HG02610 (cell line): ENCODE results near the gene HIGD1A.

Source experiments
- ATAC-seq: cut with Tn5 transposase; IDR thresholded peaks from one replicate; pipeline ENCODE4 v1.9.1; 2021; ENCODE audit warnings: mild to moderate bottlenecking, moderate library complexity; ENCODE audit not compliant: unreplicated experiment

Gene HIGD1A

DNA sequence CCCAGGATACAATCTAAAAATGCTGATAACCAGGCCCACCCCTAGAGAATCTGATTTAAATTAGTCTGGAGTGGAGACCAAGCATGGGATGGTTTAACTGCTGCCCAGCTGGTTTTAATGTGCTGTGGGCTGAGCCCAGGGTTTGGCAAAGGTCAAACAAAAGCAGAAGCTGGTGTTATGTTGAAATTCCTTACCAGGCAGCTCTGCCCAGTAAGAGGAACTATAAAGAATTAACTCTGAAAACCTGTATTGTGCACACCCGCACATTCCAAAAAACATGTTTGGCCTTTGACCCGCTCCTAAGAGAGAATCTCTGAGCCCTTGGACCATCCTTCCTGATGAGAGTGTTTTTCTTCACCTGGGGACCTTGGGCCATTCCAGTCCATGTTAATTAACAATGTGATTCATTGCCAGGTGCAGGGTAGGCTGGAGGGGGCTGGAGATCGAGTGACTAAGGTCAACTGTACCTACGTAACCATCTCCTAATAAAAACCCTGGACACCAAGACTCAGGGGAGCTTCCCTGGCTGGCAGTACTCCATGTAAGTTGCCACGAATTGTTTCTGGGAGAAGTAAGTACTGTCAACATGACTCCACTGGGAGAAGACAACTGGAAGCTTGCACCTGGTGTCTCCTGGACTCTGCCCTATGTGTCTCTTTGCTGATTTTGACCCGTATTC lies 42.1 kb downstream of the HIGD1A start:
- ATAC-seq: no peak

DNA sequence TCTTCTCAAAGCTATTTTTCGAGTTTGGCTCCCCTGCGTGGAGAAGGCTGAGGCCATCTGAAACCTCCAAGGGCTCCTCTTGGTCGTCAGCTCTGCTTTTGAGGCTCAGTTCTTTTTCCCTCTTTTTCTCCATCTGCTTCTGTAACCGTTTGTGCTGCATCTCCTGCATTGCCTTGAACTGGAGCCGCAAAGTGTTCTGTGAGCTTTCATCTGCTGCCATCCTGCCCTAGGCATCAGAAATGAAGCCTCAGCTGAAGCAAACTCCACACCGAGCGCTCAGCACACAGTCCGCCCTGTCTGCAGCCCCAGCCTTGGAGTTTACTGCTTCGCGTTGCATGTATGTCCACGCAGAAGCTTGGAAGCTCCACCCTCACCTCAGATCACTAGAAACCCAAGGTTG lies 46.2 kb downstream of the HIGD1A start:
- ATAC-seq: no peak

DNA sequence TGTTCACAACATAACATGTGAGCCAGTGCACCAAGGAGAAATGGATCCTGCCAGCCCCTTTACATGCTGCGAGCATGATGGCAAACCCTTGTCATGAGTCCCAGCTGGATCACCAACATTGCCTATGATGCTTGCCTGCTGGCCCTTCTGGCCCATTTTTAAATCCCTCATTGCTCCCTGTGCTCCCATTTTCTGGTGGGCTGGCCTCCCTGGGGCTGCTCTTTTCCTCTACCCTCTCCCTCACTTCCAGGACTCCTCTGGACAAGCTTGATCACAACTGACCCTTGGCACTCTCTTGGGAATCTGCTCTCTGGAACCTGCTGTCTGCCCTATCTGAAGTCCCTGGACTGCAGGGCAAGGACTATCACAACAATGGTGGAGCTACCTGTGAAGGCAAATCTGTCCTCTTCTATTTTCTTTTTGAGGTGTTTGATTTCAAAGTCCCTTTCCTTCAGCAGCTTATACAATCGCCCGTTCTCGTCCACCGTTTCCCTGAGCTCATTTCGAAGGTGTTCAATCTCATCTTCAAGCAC lies 47.5 kb downstream of the HIGD1A start:
- ATAC-seq: no peak

DNA sequence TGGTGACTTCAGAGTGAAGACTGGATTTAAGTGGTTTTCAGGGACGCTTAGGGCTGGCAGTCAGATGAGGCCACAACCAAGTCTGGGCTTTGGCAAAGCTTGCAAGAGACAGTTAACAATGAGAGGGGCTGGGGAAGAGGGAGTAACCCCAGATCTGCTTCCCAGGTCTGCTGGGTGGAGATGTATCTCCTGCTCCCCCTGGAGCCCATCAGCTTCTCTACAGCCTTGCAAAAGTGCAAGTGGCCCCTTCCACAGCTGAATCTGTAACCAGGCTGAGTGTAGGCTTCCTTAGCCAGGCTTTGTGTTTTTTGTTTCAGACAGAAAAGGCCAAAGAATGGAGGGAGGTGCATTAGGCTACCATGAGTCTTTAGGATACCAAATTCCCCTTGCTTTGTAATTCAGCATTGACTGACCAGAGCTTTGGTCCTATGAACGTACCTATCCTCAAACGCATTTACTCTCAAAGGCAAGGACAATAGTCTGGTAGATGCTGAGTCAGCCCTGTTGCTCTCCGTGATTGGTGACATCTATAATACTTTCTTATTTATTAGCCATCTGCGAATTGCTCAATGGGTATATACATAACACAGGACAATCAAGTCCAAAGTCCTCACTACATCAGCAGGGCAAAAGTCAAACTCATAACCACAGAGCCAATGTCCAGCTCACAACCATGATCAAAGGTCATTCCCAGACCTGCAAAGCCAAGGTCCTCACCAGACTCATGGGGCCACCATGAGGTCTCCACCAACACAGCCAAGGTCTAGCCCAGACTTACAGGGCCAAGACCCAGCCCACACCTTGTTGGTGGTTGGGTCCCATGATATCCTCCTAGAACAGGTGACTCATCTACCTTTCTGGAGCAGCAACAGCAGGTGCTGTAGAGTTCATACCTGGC lies 48.4 kb downstream of the HIGD1A start:
- no peak for ATAC-seq

DNA sequence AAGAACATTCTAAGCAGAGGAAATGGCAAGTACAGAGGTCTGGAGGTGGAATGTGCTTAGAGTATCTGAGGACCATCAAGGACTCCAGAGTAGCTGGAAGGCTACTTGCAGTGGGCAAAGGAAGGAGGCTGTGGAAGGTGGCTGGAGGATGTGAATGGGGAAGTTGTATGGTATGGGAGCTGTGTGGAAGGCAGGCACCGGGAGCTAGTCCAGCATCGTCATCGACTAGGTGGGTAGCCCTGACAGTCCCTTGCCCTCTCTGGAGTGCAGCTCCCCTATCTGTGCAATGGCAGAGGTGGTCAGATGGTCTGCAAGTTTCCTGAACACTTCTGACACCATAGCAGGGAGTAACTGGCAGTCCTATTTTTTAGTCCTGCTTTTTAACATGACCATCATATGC lies 50.5 kb downstream of the HIGD1A start:
- no peak for ATAC-seq

DNA sequence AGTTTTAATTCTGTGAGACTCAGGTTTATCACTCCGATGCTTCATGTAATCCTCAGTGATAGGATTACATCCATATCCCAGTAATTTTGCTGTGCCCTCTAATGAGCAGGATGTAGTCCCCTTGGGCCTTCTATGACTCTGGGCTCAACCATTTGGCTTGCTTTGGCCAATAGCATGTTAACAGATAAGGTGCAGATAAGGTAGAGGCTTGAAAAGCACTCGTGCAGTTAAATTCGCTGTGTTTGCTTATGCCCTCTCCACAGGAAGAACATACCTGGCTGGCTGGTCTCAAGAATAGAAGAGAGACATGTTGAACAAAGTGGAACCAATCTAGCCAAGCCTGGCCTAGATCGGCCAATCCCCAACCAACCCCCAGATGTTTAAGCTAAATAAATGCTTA lies 51.3 kb downstream of the HIGD1A start:
- no peak for ATAC-seq

DNA sequence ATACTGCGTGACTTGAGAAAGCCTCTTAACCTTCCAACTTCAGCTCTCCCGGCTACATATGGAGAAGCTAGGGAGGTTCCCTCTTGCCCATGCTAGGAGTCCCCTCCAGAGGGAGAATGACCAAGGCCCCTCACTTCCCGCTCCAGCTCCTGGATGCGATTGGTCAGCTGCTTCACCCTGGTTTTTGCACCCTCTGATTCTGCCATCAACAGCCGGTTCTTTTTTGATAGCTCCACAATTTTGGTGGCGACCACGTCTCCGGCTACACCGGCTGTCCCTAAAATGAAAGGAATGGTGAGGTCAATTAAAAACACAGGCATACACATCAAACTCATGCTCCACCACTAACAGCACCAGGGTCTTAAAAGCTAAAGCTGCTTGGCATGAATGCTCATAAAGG lies 51.8 kb downstream of the HIGD1A start:
- ATAC-seq: no peak

DNA sequence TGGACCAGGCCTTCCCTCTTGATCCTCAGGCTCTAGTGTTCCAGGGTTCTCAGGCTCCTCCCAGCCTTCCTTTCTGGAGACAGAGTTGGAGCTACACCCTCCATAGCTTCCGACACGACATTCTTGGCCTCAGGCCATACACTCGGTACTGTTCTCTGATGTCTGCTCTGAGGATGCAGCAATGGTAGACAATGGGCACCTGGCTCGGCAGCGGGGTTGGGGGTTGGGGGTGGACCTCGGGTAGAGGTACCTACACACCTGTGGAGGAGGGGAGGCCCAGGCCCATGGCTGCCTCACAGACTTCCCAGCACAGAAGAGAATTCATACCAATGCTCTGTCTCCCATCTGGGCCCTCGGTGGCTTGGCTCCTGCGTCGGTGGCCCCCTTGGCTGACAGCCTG lies 52.7 kb downstream of the HIGD1A start:
- ATAC-seq: no peak

DNA sequence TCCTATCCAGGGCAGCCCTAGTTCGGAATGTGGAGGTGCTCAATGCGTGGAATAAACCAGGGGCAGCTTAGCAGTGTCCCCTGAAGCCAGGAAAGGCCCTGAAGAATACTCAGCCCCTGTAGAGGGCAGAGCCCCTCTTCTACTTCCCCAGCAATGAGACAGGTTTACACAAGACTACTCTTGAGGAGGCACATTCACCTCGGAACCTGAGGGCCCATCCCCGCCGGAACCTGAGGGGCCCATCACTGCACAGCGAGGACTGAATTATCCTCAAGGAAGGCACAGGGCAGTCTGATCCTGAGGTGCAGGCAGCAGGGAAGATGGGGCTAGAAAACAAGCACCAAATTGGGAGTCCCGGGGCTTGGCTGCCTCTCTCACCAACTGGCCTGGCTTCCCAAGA lies 53.5 kb downstream of the HIGD1A start:
- no peak for ATAC-seq

DNA sequence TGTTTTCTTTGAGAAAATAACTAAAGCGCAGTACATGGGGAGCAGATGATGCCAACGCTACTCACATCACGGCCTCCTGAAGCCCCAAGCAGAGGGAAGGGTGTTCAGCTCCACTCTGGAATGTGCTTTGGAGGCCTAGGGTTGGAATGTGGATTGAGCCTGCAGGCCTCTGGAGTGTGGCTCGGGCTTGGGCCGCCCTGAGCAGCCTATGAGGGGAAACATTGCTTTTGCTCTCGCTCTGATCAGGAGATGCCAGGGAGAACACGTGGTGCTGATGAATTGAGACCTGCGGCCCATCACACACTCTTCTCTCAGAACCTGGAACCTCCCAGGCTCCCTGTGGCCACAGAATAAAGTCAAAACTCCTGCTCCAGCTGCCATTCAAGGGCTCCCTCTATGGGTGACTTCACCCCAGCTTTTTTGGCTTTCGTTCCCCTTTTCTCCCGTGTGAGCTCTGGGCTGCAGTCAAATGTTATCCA lies 54.5 kb downstream of the HIGD1A start:
- no peak for ATAC-seq

DNA sequence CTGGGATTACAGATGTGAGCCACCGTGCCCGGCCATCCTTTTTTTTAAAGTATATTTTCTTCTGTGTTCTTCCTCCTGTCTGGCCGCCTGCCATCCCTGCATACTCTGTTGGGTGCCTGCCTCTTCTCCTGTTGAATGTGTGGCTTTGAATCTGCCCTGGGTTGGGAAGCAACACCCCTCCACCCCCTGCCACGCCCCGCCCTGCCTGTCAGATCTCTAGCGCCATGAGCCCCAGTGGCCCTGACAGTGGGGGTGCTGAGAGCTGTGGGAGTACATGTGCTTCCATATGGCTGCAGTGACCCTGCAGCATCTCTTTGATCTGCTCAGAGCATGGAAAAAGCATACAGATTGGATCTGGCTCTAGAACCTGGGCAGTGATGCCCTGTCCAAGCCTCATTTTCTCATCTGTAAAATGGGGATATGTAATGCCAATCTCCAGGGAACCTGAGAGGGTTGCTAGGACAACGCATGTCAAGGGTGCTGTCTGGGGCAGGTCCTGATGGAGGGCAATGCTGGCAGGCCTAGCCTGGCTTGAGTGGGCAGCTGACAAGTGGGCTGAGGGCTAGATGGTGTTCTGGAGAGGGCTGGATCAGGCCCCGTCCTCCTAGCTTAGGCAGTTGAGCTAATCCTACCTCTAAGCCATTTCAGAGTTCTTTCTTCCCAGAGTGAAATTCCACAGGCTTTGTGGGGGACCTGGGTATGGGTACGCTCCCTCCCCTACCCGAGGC lies 55.1 kb downstream of the HIGD1A start:
- ATAC-seq: no peak

DNA sequence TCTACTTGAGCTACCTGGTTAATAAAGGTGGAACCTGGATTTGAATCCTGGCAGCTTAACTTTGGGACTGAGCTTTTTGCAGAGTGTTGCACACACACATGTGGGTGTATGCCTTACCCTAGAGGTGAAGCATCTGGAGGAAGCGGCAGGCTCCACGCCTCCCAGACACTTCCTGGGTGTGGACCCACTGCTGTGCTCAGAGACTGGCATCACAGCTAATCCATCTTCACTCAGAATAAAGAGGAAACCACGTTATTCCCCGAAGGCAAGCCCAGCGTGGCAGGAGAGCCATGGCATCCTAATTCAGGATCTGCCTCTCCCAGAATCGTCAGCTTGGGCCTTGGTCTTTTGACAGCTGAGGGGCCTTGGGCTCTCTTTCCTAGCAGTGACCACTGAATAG lies 56.7 kb downstream of the HIGD1A start:
- no peak for ATAC-seq

DNA sequence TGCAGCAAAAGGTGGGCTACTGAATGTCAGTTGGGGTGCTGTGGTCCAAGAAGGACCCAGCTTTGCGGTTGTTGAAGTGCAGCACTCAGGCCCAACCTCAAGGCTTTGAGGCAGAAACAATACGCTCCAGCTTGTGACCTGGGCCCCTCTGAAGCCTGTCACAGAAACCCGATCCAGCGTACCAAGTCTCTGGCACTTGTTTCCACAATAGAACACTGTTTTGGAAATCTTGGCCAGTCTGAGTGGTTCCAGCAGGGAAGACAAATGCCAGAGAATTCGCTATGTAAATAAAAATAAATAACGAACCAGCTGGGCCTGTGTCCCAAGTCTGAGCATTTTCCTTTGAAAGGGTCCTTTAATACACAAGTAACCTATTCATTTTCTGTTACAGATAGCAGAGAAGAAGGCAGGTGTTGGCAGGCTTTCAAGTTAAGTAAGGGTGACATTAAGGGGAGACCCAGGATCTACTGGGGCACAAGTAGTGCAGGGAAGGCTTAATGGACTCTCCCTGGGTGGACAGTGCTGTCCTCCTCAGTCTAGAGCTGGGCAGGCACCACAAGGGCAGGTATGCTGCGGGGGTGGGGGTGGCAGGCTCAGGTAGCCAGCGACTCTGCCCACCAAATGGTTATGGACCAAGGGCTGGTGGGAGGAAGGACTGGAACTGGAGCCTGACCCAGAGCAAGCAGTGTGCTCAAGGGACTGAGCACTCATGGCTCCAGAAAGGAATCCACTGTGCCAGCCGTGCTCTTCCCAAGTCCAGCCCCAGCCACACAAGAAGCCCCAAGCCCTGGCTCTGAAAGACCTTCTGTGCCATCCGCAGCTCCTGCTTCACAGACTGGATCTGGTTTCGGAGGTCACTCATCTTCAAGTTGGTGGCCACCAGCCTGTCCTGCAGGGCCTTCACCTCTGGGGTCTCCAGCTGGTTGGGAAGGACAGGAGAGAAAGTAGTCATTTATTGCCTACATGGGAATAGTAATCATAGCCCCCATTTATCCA lies 57.5 kb downstream of the HIGD1A start:
- ATAC-seq: no peak

DNA sequence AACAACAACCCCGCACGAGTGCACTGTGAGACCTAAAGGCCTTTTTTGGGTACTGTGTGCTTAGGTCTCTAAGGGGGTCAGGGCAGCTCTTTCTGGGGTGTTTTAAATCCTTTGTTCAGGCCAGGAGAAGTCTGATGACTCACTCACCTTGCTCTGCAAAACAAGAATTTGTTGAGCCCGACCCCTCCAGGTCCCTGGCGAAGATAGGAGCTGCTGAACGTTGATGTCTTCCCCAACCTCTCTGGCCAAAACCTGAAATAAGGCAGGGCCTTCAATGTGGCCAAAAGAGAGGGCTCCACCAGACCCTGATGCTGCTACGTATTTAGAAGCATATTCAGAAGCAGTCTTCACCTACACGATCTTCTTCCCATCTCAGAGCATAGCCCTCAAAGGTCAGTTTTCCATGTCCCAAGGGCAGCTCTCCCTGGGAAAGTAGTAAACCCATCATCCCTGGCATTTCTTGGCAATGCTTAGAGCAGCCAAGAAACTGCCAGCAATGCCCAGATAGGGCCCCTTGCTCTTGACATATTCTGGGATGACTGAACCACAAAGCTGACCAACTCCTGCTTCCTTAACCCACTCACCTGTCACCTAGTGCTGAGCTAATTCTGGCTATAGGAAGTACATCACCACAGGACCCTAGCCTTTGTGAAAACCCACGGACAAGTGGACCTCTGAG lies 58.4 kb downstream of the HIGD1A start:
- no peak for ATAC-seq

DNA sequence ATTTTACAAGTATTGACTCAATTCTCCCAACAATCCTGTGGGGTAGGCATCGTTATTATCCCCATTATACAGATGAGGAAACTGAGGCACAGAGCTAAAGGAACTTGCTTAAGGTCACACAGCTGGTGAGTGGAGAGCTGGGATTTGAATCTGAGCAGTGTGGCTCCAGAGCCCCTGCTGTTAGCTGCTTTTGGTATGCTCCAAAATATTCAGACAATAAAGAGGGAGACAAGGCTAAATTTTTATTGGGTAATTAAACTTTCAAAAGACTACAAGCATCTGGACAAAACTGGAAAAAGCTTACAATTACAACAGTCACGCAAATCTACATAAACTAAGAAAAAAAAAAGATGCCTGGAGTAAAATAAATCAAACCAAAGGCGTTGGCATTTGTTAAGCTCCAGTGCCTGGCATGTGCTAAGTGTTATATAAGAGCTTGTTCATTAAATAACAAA lies 59.0 kb downstream of the HIGD1A start:
- no peak for ATAC-seq

DNA sequence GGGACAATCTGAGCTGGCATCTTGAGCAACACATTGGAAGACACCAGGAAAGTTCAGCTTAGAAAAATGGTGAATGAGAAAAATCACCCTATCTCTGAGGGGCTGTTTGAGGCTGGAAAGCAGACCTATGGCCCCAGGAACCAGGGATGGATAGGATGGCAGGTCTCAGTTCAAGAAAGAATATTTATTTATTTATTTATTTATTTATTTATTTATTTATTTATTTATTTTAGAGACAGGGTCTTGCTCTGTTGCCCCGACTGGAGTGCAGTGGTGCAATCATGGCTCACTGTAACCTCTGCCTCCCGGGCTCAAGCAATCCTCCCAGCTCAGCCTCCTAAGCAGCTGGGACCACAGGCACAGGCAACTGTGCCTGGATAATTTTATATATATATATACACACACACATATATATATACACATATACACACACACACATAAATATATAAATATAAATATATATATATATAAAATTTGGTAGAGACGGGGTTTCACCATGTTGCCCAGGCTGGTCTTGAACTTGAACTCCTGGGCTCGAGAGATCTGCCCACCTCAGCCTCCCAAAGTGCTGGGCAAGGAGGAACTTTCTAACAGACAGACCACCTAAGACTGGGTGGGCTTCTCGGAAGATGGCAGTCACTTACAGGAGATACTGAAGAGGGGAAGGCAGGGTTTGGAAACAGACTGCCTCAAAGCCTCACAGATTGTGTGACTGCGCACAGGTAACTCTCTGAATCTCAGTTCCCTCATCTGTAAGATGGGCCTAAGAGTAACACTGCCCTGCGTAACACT lies 60.9 kb downstream of the HIGD1A start:
- ATAC-seq: no peak

DNA sequence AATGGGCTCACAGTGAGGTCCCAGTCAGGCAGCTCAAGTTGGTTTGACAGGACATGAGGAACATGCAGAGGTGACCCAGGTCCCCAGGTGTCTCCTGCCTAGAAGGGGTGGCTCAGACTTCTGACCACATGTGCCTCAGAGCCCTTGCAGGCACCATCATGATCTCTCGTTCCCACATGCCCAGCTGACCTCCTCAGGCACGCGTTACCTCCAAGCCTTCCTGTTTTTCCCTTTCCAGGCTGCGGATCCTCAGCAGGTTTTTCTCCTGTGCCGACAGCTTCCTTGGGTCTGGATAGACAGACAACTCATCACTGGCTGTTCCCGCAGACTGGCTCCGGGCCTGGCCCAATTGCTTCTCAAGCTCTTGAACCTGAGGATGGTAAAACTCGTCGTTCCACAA lies 61.6 kb downstream of the HIGD1A start:
- no peak for ATAC-seq

DNA sequence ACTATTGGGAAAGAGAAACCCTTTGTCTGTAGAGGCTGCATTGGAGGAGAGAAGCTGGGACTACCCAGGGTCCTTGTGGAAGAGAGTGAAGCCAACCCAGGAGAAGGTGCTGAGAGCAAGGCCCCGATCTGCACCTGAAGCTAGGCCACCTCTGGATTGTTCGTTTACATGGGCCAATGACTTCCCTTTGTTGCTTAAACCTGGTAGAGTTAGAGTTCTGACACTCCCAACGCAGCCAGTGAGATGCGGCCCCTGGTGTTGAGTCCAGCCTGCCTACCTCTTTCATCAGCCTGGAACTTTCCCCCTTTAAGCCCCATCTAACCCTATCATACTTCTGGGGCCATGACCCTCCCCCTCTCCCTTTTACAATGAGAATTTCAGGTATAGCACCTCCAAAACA lies 62.0 kb downstream of the HIGD1A start:
- ATAC-seq: no peak

DNA sequence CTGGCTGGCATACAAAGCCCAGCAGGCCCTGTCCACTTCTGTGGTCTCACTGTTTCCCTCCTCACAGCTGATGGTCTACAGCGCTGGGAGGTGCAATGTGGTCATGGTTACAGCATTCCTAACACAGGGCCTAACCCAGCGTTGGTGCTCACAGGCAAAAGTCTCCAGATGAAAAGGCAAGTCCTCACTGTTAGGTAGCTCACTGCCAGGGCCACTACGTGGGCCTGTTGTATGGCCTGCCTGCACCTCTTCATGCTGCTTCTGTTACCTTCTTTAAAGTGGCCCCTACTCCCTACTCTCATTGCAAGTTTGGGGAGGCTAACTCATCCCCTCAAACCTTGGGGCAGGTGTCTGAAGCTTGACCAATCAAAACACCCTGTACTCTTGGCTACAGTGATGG lies 62.5 kb downstream of the HIGD1A start:
- no peak for ATAC-seq
